Fibroblast of skin of right biceps (primary cell): ENCODE results near the gene C1orf94.
"Not testable (repeated sequence)": the region's sequence is repeated elsewhere in the genome, so short reads cannot be mapped to it uniquely, and the experiment has no call there.

ENCODE experiments used
- DNase-seq: peaks from one replicate; pipeline ENCODE4 v3.0.0-alpha.2; 2013

The C1orf94 gene

GRCh38 chr1:34165422-34165921 lies 11.2 kb upstream of the C1orf94 start:
- peak; percentile 56 for DNase-seq

GRCh38 chr1:34166191-34166624 lies 10.5 kb upstream of the C1orf94 start:
- DNase-seq, result peak; percentile 46

GRCh38 chr1:34166625-34167361 lies 9.9 kb upstream of the C1orf94 start:
- DNase-seq, result peak; percentile 73

- DNase-seq, result peak; percentile 38
Observed at GRCh38 chr1:34167389-34167788, 9.3 kb upstream of the C1orf94 start.

- DNase-seq, result no peak
Observed at GRCh38 chr1:34175744-34176143, 963 bp upstream of the C1orf94 start.

GRCh38 chr1:34178072-34178471 lies 1.4 kb downstream of the C1orf94 start:
- DNase-seq, result no peak

GRCh38 chr1:34183381-34183780 lies 6.7 kb downstream of the C1orf94 start:
- not testable (repeated sequence) for DNase-seq

- DNase-seq, result no peak
Observed at GRCh38 chr1:34186741-34187494, 10.2 kb downstream of the C1orf94 start.

GRCh38 chr1:34188418-34188817 lies 11.7 kb downstream of the C1orf94 start:
- no peak for DNase-seq

GRCh38 chr1:34188985-34189384 lies 12.3 kb downstream of the C1orf94 start:
- no peak for DNase-seq

GRCh38 chr1:34190692-34191091 lies 14.0 kb downstream of the C1orf94 start:
- DNase-seq, result no peak

GRCh38 chr1:34192621-34193020 lies 15.9 kb downstream of the C1orf94 start:
- DNase-seq, result no peak

- DNase-seq, result peak; percentile 80
Observed at GRCh38 chr1:34199927-34200326, 23.2 kb downstream of the C1orf94 start.

GRCh38 chr1:34212673-34213072 lies 36.0 kb downstream of the C1orf94 start:
- no peak for DNase-seq

- DNase-seq, result no peak
Observed at GRCh38 chr1:34213956-34214355, 37.2 kb downstream of the C1orf94 start.

- DNase-seq, result no peak
Observed at GRCh38 chr1:34231441-34231840, 54.7 kb downstream of the C1orf94 start.

- DNase-seq, result no peak
Observed at GRCh38 chr1:34235594-34235993, 58.9 kb downstream of the C1orf94 start.

- DNase-seq, result no peak
Observed at GRCh38 chr1:34236089-34236488, 59.4 kb downstream of the C1orf94 start.

- DNase-seq, result no peak
Observed at GRCh38 chr1:34237151-34237815, 60.6 kb downstream of the C1orf94 start.

GRCh38 chr1:34245967-34246366 lies 69.3 kb downstream of the C1orf94 start:
- no peak for DNase-seq

GRCh38 chr1:34250342-34250741 lies 73.6 kb downstream of the C1orf94 start:
- no peak for DNase-seq

GRCh38 chr1:34262023-34262853 lies 85.5 kb downstream of the C1orf94 start:
- DNase-seq, result no peak

- DNase-seq, result no peak
Observed at GRCh38 chr1:34262921-34263320, 86.2 kb downstream of the C1orf94 start.
